GM23338 (cell line): Measurements from ENCODE around the gene TTLL13.

Experiments
- CREB1 ChIP-seq: fragments of 250-450 bp; sonication (Bioruptor Pico); IDR thresholded peaks from 2 replicates; pipeline ENCODE4 v1.5.0; 2020; ENCODE audit warnings: low read depth, mild to moderate bottlenecking, moderate library complexity
- EZH2 ChIP-seq: fragments of 200-600 bp; sonication (generic); IDR thresholded peaks from one replicate; pipeline ENCODE4 v1.8.0; 2017; ENCODE audit warnings: antibody characterized with exemption, mild to moderate bottlenecking, low read depth; ENCODE audit not compliant: unreplicated experiment
- EZH2phosphoT487 ChIP-seq: fragments of 200-600 bp; sonication (generic); IDR thresholded peaks from one replicate; pipeline ENCODE4 v1.8.1; 2018; ENCODE audit warnings: antibody characterized with exemption; ENCODE audit not compliant: unreplicated experiment
- JUNB ChIP-seq: IDR thresholded peaks from one replicate; pipeline ENCODE4 v1.6.1; 2016; ENCODE audit warnings: antibody characterized with exemption; ENCODE audit not compliant: unreplicated experiment
- POLR2AphosphoS5 ChIP-seq: IDR thresholded peaks from 2 replicates; pipeline ENCODE4 v1.6.1; 2016; ENCODE audit warnings: antibody characterized with exemption, low read depth
- ZNF114 ChIP-seq: fragments of 250-450 bp; sonication (Bioruptor Pico); IDR thresholded peaks from 2 replicates; pipeline ENCODE4 v1.5.0; 2020; ENCODE audit warnings: mild to moderate bottlenecking, moderate library complexity
- ZNF331 ChIP-seq: fragments of 250-450 bp; sonication (Bioruptor Pico); IDR thresholded peaks from 2 replicates; pipeline ENCODE4 v1.5.0; 2020; ENCODE audit warnings: low read depth, mild to moderate bottlenecking, moderate library complexity
- TF ChIP-seq, protein P1 (sequence below), 2 experiments: fragments of 200-600 bp in 1 of 2; sonication (generic) in 1 of 2; conservative IDR thresholded peaks; 2 replicates each; pipeline versions ENCODE4 v1.5.1 to v1.6.1; 2016 to 2017; ENCODE audit warnings: antibody characterized with exemption in 2 of 2, low read depth in 2 of 2, mild to moderate bottlenecking in 2 of 2, moderate library complexity in 1 of 2
- TF ChIP-seq, protein P2 (sequence below): IDR thresholded peaks from one replicate; pipeline ENCODE4 v1.6.1; 2018; ENCODE audit warnings: antibody characterized with exemption; ENCODE audit not compliant: unreplicated experiment

DNA sequence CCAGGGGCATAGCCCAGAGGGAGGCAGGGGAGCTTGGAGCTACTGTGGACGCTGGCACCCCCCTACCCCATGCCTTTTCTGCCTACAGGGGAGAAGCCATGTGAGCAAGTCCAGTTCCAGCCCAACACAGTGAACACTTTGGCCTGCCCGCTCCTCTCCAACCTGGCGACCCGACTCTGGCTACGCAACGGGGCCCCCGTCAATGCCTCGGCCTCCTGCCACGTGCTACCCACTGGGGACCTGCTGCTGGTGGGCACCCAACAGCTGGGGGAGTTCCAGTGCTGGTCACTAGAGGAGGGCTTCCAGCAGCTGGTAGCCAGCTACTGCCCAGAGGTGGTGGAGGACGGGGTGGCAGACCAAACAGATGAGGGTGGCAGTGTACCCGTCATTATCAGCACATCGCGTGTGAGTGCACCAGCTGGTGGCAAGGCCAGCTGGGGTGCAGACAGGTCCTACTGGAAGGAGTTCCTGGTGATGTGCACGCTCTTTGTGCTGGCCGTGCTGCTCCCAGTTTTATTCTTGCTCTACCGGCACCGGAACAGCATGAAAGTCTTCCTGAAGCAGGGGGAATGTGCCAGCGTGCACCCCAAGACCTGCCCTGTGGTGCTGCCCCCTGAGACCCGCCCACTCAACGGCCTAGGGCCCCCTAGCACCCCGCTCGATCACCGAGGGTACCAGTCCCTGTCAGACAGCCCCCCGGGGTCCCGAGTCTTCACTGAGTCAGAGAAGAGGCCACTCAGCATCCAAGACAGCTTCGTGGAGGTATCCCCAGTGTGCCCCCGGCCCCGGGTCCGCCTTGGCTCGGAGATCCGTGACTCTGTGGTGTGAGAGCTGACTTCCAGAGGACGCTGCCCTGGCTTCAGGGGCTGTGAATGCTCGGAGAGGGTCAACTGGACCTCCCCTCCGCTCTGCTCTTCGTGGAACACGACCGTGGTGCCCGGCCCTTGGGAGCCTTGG is 21.3 kb upstream of the TTLL13 start:
- TF ChIP-seq, protein P1, sequence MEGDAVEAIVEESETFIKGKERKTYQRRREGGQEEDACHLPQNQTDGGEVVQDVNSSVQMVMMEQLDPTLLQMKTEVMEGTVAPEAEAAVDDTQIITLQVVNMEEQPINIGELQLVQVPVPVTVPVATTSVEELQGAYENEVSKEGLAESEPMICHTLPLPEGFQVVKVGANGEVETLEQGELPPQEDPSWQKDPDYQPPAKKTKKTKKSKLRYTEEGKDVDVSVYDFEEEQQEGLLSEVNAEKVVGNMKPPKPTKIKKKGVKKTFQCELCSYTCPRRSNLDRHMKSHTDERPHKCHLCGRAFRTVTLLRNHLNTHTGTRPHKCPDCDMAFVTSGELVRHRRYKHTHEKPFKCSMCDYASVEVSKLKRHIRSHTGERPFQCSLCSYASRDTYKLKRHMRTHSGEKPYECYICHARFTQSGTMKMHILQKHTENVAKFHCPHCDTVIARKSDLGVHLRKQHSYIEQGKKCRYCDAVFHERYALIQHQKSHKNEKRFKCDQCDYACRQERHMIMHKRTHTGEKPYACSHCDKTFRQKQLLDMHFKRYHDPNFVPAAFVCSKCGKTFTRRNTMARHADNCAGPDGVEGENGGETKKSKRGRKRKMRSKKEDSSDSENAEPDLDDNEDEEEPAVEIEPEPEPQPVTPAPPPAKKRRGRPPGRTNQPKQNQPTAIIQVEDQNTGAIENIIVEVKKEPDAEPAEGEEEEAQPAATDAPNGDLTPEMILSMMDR (conservative IDR thresholded peaks at IDR 0.05; ENCODE audit: low read depth in 2 of 2) = no peak
- TF ChIP-seq EZH2 (no peak), EZH2phosphoT487 (no peak), JUNB (no peak), POLR2AphosphoS5 (no peak), ZNF114 (no peak), CREB1 (no peak), ZNF331 (CRISPR knock-in tag) (no peak)
- TF ChIP-seq, protein P2, sequence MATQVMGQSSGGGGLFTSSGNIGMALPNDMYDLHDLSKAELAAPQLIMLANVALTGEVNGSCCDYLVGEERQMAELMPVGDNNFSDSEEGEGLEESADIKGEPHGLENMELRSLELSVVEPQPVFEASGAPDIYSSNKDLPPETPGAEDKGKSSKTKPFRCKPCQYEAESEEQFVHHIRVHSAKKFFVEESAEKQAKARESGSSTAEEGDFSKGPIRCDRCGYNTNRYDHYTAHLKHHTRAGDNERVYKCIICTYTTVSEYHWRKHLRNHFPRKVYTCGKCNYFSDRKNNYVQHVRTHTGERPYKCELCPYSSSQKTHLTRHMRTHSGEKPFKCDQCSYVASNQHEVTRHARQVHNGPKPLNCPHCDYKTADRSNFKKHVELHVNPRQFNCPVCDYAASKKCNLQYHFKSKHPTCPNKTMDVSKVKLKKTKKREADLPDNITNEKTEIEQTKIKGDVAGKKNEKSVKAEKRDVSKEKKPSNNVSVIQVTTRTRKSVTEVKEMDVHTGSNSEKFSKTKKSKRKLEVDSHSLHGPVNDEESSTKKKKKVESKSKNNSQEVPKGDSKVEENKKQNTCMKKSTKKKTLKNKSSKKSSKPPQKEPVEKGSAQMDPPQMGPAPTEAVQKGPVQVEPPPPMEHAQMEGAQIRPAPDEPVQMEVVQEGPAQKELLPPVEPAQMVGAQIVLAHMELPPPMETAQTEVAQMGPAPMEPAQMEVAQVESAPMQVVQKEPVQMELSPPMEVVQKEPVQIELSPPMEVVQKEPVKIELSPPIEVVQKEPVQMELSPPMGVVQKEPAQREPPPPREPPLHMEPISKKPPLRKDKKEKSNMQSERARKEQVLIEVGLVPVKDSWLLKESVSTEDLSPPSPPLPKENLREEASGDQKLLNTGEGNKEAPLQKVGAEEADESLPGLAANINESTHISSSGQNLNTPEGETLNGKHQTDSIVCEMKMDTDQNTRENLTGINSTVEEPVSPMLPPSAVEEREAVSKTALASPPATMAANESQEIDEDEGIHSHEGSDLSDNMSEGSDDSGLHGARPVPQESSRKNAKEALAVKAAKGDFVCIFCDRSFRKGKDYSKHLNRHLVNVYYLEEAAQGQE = no peak
